Activated CD4-positive, alpha-beta T cell treated with anti-CD3 and anti-CD28 coated beads, Interleukin-2, Interleukin-4, amounts not matched to agents 100 ng/mL and 50 ng/mL, durations not matched to agents 16 hours and 8 hours (primary cell): Measurements from ENCODE around the gene LASP1NB.

ENCODE experiments used
- DNase-seq: peaks from one replicate; pipeline ENCODE4 v3.0.0-alpha.2; 2020; ENCODE audit warnings: low spot score

The LASP1NB gene

GRCh38 chr17:38925263-38925995, at the start of gene LASP1NB:
TSS of gene LASP1NB (plus strand) at chr17:38925614.
- no peak for DNase-seq

DNA sequence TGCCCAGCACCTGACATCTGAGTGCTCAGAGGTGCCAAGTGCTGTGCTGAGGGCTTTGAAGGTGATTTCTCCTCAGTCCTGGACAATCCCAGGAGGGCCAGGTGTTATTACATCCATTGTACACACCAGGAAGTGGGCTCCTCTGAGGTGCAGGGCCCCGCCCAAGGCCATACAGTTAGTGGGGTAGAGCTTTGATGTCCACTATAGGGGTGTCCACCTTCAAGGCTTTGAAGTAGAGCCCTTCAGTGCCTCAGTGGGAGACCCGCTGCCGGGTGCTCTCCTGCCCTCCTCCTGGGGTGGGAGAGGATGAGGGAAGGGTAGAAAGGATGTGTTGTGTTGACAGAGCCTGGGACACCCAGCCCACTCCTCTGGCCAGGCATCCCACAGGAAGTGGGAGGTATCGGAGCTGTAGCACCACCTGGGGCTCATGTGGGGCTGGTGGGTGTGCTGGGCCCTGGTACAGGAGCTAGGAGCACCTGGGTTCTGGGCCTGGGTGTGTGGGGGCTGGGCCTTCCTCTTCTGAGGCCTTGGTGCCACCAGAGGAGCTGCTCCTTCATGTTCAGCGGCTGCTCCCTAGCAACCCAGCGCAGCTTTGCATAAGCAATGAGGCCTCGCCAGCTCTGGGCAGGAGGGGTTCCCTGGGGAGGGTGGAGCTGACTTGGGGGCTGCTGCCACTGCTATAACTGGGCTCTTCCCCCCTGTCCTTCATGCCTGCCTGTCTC, 48.1 kb upstream of the LASP1NB start:
- DNase-seq = no peak

DNA sequence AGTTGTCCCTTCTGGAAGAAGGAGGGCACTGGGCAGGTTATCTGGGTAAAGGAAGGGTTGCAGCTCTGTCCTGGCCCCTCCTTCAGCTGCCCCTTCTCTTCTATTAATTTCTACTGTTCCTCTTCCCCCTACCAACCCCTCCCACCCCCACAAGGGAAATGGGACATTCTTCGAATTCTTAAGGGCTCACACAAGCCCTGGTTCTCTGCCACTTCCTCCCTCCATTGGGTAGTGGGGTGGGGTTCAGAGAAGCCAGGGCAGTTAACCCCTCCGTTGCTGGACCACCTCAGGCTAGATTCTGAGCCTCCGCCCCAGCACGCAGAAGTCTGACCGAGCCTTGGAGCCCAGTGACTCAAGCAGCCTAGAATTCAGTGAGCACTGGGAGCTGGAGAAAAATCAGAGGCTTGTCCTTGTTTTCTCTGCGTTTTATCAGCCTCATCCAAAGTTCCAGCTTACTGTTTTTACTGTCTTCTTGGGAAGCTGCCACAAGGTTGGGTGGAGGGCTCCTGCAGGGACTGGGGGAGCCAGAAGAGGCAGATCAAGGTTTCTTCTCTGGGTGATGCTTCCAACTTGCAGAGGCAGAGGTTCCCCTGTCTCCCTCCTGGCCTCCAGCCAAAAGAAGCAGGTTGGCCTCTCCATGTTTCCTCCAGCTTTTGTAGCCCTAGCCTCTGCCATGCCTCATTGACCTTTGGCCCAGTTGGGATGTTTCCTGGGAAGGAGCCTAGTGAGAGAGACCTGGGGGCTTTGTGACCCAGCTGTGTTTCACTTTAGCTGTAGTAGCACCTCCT, 45.3 kb upstream of the LASP1NB start:
- DNase-seq = no peak

DNA sequence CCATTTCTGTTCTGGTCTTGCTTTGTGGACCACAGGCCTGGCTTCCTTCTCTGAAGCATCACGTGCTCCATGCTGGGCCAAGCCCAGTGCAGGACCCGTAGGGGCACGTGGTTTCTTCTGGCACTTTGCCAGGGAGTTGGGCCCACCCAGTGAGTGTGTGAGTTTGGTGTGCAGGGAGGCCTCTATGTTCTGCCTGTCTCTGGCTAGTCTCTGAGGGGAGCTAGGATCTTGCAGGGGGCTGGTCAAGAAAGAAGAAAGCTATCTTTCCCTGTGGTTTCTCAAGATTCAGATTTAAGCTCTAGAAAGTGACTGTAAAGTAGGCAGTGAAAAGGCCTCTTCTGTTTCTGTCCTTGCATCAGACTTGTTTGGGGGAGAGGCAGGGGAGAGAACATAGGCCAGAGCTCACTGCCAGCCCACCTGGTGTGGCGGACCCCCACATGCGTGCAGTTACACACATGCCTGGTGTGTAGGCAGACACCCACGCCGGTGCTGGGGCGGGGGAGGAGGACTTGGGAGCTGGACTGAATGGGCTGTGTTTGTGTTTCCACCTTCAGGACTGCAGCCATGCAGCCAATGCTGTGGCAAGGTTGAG, 43.7 kb upstream of the LASP1NB start:
- DNase-seq = no peak

DNA sequence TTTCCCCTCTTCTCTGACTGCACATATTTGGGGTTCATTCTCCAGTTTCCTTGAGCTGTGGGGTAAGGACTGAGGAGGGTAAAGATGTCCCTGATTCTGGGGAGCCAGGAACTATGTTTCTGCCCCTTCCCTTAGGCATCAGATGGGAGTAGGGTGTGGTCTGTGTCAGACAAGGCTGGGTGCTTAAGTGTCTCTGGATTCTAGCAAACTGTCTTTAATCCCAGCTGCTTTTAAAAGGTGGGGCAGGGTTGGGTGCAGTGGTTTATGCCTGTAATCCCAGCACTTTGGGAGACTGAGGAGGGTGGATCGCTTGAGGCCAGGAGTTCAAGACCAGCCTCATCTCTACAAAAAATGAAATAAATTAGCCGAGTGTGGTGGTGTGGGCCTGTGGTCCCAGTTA, 42.5 kb upstream of the LASP1NB start:
- DNase-seq = no peak

GRCh38 chr17:38883592-38884526, 41.6 kb upstream of the LASP1NB start:
- no peak for DNase-seq

GRCh38 chr17:38885044-38885727, 40.2 kb upstream of the LASP1NB start:
- DNase-seq = no peak

DNA sequence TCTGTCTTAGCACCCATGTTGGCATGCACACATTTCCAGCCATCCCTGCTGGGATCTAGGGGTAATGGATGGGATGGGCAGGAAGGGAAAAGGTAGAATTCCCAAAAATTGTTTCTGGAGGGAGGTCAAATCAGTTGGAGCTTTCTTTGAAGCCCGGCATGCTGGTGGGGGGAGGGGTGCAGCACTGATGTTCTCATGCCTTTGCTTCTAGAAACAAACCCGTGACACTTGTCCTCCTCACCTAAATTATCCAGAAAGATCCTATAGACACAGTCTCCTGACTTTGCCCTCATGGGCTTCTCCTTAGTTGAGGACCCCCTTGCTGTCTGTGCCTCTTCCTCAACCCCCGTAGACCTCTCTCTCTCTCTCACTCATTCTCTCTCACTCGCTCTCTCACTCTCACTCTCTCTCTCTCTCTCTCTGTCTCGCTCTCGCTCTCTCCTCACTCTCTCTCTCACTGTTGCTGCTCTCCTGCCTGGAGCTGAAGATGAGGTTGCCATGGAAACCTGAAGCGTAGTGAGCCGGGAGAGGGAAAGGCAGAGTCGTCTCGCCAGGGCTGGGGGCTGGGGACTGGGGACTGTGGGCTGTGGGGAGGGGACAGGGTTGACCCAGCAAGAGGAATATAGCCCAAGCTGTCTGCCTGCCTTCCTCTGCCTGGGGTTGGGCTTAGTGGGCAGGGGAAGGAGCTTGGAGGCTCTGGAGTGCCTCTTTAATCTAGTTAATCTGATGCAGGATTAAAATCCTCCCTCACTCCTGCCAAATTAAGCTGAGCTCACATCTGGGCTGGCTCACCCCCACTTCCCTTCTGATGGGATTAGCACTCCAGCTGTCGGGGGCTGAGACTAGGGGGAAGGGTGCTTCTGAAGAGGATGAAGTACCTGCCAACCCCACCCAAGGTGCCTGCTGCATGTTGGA, 39.4 kb upstream of the LASP1NB start:
- no peak for DNase-seq

DNA sequence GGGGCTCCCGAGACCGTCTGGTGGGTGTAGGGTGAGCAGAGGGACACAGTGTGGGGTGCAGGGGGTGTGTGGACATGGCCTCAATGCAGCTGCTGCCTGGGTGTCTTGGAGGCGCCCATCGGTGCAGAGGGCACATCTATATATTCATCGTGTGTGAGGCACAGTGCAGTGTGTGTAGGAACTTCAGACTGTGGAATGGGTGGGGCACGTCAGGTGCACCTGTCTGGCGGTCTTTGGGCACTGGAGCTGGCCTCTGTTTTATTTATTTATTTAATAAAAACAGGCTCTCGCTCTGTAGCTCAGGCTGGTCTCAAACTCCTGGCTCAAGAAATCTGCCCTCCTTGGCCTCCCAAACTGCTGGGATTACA, 38.8 kb upstream of the LASP1NB start:
- no peak for DNase-seq

- DNase-seq = no peak
Measured at GRCh38 chr17:38888842-38889241, 36.6 kb upstream of the LASP1NB start.

DNA sequence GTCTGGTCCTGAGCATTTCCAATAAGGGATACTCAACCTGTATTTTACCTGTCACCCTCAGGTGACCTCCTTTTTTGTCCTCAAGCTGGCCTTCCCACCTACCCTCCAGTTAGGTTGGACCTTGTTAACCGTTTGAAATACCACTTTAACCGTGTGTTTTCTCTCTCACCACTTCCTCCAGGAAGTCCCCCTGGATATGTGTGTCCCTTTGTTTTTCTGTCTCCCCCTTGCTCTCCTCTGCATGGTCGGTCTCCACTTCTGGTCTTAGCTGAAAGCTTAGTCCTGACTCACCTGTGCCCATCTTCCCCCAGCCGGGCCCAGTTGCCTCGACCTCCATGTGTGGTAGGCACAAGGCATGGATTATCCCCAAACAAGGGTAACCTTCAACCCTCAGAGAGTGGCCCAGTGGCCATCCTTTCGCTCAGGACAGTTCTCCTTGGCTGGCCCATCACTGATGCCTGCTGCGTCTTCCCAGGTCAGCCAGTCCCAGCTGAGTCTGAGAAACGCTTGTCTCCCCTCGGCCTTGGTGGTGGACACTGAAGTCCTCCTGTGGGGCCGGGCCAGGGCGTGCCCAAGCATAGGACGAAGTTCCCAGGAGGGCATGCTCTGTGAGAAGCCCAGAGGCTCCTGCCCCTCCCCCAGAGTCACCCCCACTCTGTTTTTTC, 35.5 kb upstream of the LASP1NB start:
- no peak for DNase-seq

DNA sequence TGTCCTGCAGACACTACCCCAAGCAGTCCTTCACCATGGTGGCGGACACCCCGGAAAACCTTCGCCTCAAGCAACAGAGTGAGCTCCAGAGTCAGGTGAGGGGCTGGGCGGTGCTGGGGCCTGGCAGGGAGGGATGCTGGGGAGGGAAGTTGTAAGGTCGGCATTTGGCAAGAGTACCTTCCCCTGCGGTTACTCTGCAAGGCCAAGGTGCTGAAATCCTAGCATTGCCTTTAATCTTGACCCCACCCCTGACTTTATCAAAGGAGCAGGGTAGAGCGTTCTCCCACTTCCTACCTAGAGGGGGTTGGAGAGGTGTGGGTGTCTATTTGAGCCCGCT, 35.0 kb upstream of the LASP1NB start:
- no peak for DNase-seq

- no peak for DNase-seq
Measured at GRCh38 chr17:38891441-38891840, 34.0 kb upstream of the LASP1NB start.

- no peak for DNase-seq
Measured at GRCh38 chr17:38892083-38892482, 33.3 kb upstream of the LASP1NB start.

- no peak for DNase-seq
Measured at GRCh38 chr17:38892620-38893019, 32.8 kb upstream of the LASP1NB start.

DNA sequence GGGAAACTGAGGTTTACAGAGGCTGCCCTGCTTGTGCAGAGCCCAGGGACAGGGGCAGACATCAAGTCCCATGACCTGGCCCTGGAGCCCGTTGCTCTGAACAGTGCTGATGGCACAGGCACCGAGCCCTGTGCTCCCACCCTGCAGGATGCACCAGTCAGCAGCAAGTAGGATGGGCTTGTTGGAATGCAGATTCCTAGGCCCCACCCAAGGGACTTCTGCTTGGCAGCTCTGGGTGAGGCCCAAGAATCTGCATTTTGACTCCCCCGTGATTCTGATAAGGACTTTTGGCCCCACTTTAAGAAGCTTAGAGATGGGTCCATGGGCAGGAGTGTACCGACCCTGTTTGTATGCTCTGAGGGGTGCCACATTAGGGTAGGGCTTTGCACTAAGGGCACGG, 32.3 kb upstream of the LASP1NB start:
- no peak for DNase-seq

GRCh38 chr17:38893607-38894006, 31.8 kb upstream of the LASP1NB start:
- DNase-seq = peak; percentile 39

GRCh38 chr17:38894276-38894675, 31.1 kb upstream of the LASP1NB start:
- no peak for DNase-seq

DNA sequence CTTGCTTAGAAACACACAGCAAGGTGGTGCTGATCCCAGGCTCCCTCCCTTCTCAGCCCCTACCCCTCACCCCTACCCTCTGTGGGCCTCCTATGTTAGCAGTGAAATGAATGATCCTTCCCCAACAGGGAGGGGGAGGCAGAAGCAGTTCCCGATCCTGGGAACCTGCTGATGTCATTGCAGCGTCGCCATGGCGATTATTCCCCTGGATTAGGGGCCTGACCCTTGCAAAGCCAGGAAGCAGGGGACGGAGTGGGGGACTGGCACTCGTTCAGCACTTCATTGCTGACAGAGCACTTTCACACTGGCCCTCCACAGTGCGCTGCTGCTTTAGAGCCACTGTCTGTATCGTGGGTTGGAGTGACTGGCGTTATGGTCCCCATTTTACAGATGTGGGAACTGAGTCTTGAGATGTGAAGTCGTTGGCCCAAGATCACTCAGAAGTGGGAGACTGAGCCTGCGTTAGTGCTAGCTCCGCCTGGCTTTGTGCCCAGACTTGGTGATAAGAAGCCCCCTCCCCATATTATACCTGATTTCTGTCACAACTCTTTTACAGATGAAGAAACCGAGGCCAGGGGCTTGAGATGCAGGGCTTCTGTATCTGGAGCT, 29.0 kb upstream of the LASP1NB start:
- DNase-seq = no peak
